ENCODE data around the gene TPBGL.

- TF ChIP-seq CTCF (IDR thresholded peaks at IDR 0.05) (peak; percentile 80 to 91 (median 88)), POLR2A (IDR thresholded peaks at IDR 0.05) (no peak)
Measured at GRCh38 chr11:75204685-75205563, 35.6 kb upstream of the TPBGL start.
